HFFc6 (cell line): Measurements from ENCODE around the gene SH2D3C. TPM values are rescaled to one million over a fixed set of nuclear protein-coding genes. Genes with fewer than 3 reads are reported as not detected.

Experiments
- DNase-seq: peaks from one replicate; pipeline ENCODE4 v3.0.0-alpha.2; 2018
- H3K27ac Mint-ChIP-seq: 2 replicates; pipeline ENCODE4 v1.8.0; 2020; ENCODE audit warnings: mild to moderate bottlenecking, mixed read lengths
- H3K27me3 Mint-ChIP-seq: 2 replicates; pipeline ENCODE4 v1.8.0; 2021; ENCODE audit warnings: mild to moderate bottlenecking, moderate library complexity, mixed read lengths; ENCODE audit not compliant: insufficient read depth
- H3K36me3 Mint-ChIP-seq: 2 replicates; pipeline ENCODE4 v1.8.0; 2021; ENCODE audit warnings: low read depth, mixed read lengths
- H3K4me1 Mint-ChIP-seq: 2 replicates; pipeline ENCODE4 v1.8.0; 2020; ENCODE audit warnings: low read depth, mixed read lengths
- H3K4me3 Mint-ChIP-seq: 2 replicates; pipeline ENCODE4 v1.8.0; 2020; ENCODE audit warnings: mild to moderate bottlenecking, moderate library complexity, mixed read lengths
- H3K9me3 Mint-ChIP-seq: 2 replicates; pipeline ENCODE4 v1.8.0; 2020; ENCODE audit warnings: mild to moderate bottlenecking, mixed read lengths
- CTCF ChIP-seq: fragments of 200-600 bp; sonication (generic); IDR thresholded peaks from 2 replicates; pipeline ENCODE4 v1.5.0; 2021; ENCODE audit warnings: antibody characterized with exemption, mild to moderate bottlenecking
- total RNA-seq, 6 experiments: library from RNA; stranded (reverse); fragmentation: NEBNext Ultra II Directional; extraction: Animal tissue kit (Norgen Biotek cat#: 25700); gene quantifications; 2 replicates in 1 of 6; 3 replicates in 5 of 6; pipeline ENCODE4 v1.2.3, GENCODE V29; 2021

Gene SH2D3C
- total RNA-seq, 6 experiments from 2014 or later = not detected

- Mint-ChIP-seq H3K4me1 (peaks cover 12% of the 10 kb centered on the region), H3K4me3 (no peak overlapping the region), H3K36me3 (no peaks in the 10 kb centered on the region), H3K27me3 (peaks cover 35% of the 10 kb centered on the region), H3K9me3 (no peaks in the 10 kb centered on the region), H3K27ac (no peak overlapping the region)
- no peak for TF ChIP-seq CTCF
- DNase-seq = no peak
Measured at GRCh38 chr9:127744398-127745110, 33.9 kb downstream of the SH2D3C start.

GRCh38 chr9:127742435-127743088 lies 35.9 kb downstream of the SH2D3C start:
- Mint-ChIP-seq H3K36me3 (no peaks in the 10 kb centered on the region), H3K4me1 (peaks cover 12% of the 10 kb centered on the region), H3K9me3 (no peaks in the 10 kb centered on the region), H3K27ac (peak overlapping the region; percentile 72), H3K27me3 (peaks cover 34% of the 10 kb centered on the region), H3K4me3 (peak overlapping the region; percentile 83)
- peak; percentile 80 for DNase-seq
- TF ChIP-seq CTCF = no peak

- DNase-seq = peak; percentile 16
- H3K4me1 Mint-ChIP-seq = peaks cover 12% of the 10 kb centered on the region
- H3K4me3 Mint-ChIP-seq = peak overlapping the region; percentile 83
- TF ChIP-seq CTCF = no peak
- H3K27ac Mint-ChIP-seq = peak overlapping the region; percentile 72
- no peaks in the 10 kb centered on the region for H3K36me3 Mint-ChIP-seq
- no peaks in the 10 kb centered on the region for H3K9me3 Mint-ChIP-seq
- peaks cover 29% of the 10 kb centered on the region for H3K27me3 Mint-ChIP-seq
Measured at GRCh38 chr9:127741831-127742434, 36.5 kb downstream of the SH2D3C start.

- TF ChIP-seq CTCF = no peak
- peaks cover 13% of the 10 kb centered on the region for H3K27me3 Mint-ChIP-seq
- DNase-seq = no peak
- H3K27ac Mint-ChIP-seq = no peak overlapping the region
- no peaks in the 10 kb centered on the region for H3K36me3 Mint-ChIP-seq
- H3K4me1 Mint-ChIP-seq = peaks cover 12% of the 10 kb centered on the region
- no peak overlapping the region for H3K4me3 Mint-ChIP-seq
- no peaks in the 10 kb centered on the region for H3K9me3 Mint-ChIP-seq
Measured at GRCh38 chr9:127739614-127740330, 38.7 kb downstream of the SH2D3C start.

GRCh38 chr9:127738666-127739065 lies 39.8 kb downstream of the SH2D3C start:
- Mint-ChIP-seq H3K27me3 (peaks cover 13% of the 10 kb centered on the region), H3K36me3 (no peaks in the 10 kb centered on the region), H3K9me3 (no peaks in the 10 kb centered on the region), H3K4me1 (peaks cover 19% of the 10 kb centered on the region), H3K27ac (no peak overlapping the region), H3K4me3 (no peak overlapping the region)
- DNase-seq = no peak
- no peak for TF ChIP-seq CTCF
